Tibial artery (tissue), 4 donors: ENCODE measurements around the gene FOS.
A peak's percentile ranks its signal among the peaks of the same experiment; 100 is the strongest.

Source experiments
- DNase-seq, 2 donors: peaks; one replicate each; pipeline ENCODE4 v3.0.0-alpha.2; 2019
- H3K27ac ChIP-seq, 2 donors: fragments of 200-600 bp; sonication (generic) in 1 of 2; 1 replicate in 1 of 2; 2 replicates in 1 of 2; pipeline ENCODE4 v1.5.1; 2018 to 2019; ENCODE audit warnings: mild to moderate bottlenecking in 1 of 2
- H3K27me3 ChIP-seq, 2 donors: fragments of 200-600 bp; sonication (generic) in 1 of 2; one replicate each; pipeline versions ENCODE4 v1.5.1 to v1.6.0; 2016 to 2019
- H3K36me3 ChIP-seq, 3 donors: fragments of 200-600 bp; sonication (generic) in 2 of 3; one replicate each; pipeline ENCODE4 v1.5.1; 2016 to 2019; ENCODE audit warnings: mild to moderate bottlenecking in 2 of 3
- H3K4me1 ChIP-seq, 4 donors: fragments of 200-600 bp; sonication (generic) in 2 of 4; 1 replicate in 3 of 4; 2 replicates in 1 of 4; pipeline ENCODE4 v1.5.1; 2016 to 2019
- H3K4me3 ChIP-seq, 2 donors: fragments of 200-600 bp; sonication (generic) in 1 of 2; 1 replicate in 1 of 2; 2 replicates in 1 of 2; pipeline ENCODE4 v1.5.1; 2018 to 2019; ENCODE audit warnings: mild to moderate bottlenecking in 2 of 2
- H3K9me3 ChIP-seq, 3 donors: fragments of 200-600 bp; sonication (generic) in 1 of 3; one replicate each; pipeline ENCODE4 v1.5.1; 2016 to 2019
- CTCF ChIP-seq, 2 experiments: fragments of 200-600 bp in 1 of 2; fragments of 450-650 bp in 1 of 2; IDR thresholded peaks; one replicate each; pipeline ENCODE4 v1.5.1; 2017 to 2019; ENCODE audit warnings: antibody characterized with exemption in 2 of 2, mild to moderate bottlenecking in 1 of 2, moderate library complexity in 1 of 2
- intact Hi-C: fragments of 100-400 bp; cut with DNase I; formaldehyde crosslinking; loops from one replicate; pipeline ENCODE4 v1.15.0; 2023; ENCODE audit warnings: low total_unique reads

Gene FOS

GRCh38 chr14:75238756-75239455 is 39.7 kb upstream of the FOS start:
- no peaks in the 10 kb centered on the region for H3K27me3 ChIP-seq
- no peaks in the 10 kb centered on the region for H3K36me3 ChIP-seq
- peaks cover 0 to 60% (median 21%) of the 10 kb centered on the region in 4 donors for H3K4me1 ChIP-seq
- peak overlapping the region; percentile 92 for H3K27ac ChIP-seq
- DNase-seq: no peak
- TF ChIP-seq CTCF (IDR thresholded peaks at IDR 0.05): peak in 1 of 2 experiments; percentile 8
- H3K4me3 ChIP-seq: no peak overlapping the region
- no peaks in the 10 kb centered on the region for H3K9me3 ChIP-seq
- intact Hi-C loops: loop anchor here (5.0 kb wide), 2 partner anchors 57 to 112 kb away; partner anchors contain the start of gene NEK9

GRCh38 chr14:75240781-75241180 is 37.8 kb upstream of the FOS start:
- peak overlapping the region; percentile 92 for H3K27ac ChIP-seq
- no peaks in the 10 kb centered on the region for H3K9me3 ChIP-seq
- peaks cover 0 to 51% (median 21%) of the 10 kb centered on the region in 4 donors for H3K4me1 ChIP-seq
- no peak overlapping the region for H3K4me3 ChIP-seq
- intact Hi-C loops: loop anchor here (5.0 kb wide), 1 partner anchor 743 kb away; no protein-coding TSS in a partner anchor
- no peak for TF ChIP-seq CTCF (IDR thresholded peaks at IDR 0.05)
- no peaks in the 10 kb centered on the region for H3K27me3 ChIP-seq
- H3K36me3 ChIP-seq: no peaks in the 10 kb centered on the region
- DNase-seq: no peak

GRCh38 chr14:75242546-75243273 is 35.9 kb upstream of the FOS start:
- no peak overlapping the region for H3K4me3 ChIP-seq
- intact Hi-C loops: loop anchor here (5.0 kb wide), 1 partner anchor 745 kb away; no protein-coding TSS in a partner anchor
- peak in 1 of 2 donors; percentile 39 for DNase-seq
- no peaks in the 10 kb centered on the region for H3K27me3 ChIP-seq
- TF ChIP-seq CTCF (IDR thresholded peaks at IDR 0.05): no peak
- H3K9me3 ChIP-seq: no peaks in the 10 kb centered on the region
- H3K4me1 ChIP-seq: peaks cover 0 to 37% (median 18%) of the 10 kb centered on the region in 4 donors
- no peaks in the 10 kb centered on the region for H3K36me3 ChIP-seq
- no peak overlapping the region for H3K27ac ChIP-seq

- Histone ChIP-seq H3K4me3 (no peak overlapping the region), H3K27ac (no peak overlapping the region), H3K27me3 (no peaks in the 10 kb centered on the region), H3K36me3 (no peaks in the 10 kb centered on the region), H3K9me3 (no peaks in the 10 kb centered on the region), H3K4me1 (peaks cover 0 to 23% (median 8%) of the 10 kb centered on the region in 4 donors)
- TF ChIP-seq CTCF (IDR thresholded peaks at IDR 0.05): no peak
- no peak for DNase-seq
- intact Hi-C loops: loop anchor here (5.0 kb wide), 1 partner anchor 747 kb away; no protein-coding TSS in a partner anchor
Observed at GRCh38 chr14:75244121-75244520, 34.5 kb upstream of the FOS start.

- no peak for TF ChIP-seq CTCF (IDR thresholded peaks at IDR 0.05)
- no peaks in the 10 kb centered on the region for H3K9me3 ChIP-seq
- no peaks in the 10 kb centered on the region for H3K27me3 ChIP-seq
- intact Hi-C loops: no loop called here
- DNase-seq: no peak
- H3K4me1 ChIP-seq: peaks cover 0 to 13% (median 2%) of the 10 kb centered on the region in 4 donors
- no peak overlapping the region for H3K27ac ChIP-seq
- no peaks in the 10 kb centered on the region for H3K36me3 ChIP-seq
- H3K4me3 ChIP-seq: no peak overlapping the region
Observed at GRCh38 chr14:75246546-75247285, 31.9 kb upstream of the FOS start.
